ENCODE data around the gene CLCN6.

The CLCN6 gene

GRCh38 chr1:11784993-11785769 is 20.8 kb upstream of the CLCN6 start:
- no peak overlapping the region for H3K4me3 Mint-ChIP-seq
- H3K27me3 Mint-ChIP-seq (ENCODE audit: low read depth), result peaks cover 2% of the 10 kb centered on the region
- DNase-seq (ENCODE audit: low spot score), result peak; percentile 37
- peaks cover under 1% of the 10 kb centered on the region for H3K36me3 Mint-ChIP-seq (ENCODE audit: low read depth)
- H3K4me1 Mint-ChIP-seq (ENCODE audit: low read depth), result no peaks in the 10 kb centered on the region
- H3K27ac Mint-ChIP-seq, result no peak overlapping the region
- H3K9me3 Mint-ChIP-seq, result no peaks in the 10 kb centered on the region

DNA sequence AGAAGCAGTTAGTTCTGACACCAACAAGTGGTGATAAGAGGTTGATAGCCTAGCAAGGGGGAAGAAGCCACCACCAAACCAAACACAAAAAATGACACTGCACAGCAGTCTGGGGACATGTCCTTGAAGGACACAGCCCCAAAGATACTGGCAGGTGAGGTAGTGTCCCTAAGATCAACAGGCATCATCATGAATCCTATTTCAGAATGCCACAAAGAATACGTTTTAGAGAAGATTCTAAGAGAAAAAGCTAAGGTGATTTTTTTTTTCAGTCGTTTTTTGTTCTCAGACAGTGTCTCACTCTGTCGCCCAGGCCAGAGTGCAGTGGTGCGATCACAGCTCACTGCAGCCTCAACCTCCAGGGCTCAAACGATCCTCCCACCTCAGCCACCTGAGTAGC is 19.8 kb upstream of the CLCN6 start:
- DNase-seq (ENCODE audit: low spot score), result no peak
- H3K27ac Mint-ChIP-seq, result no peak overlapping the region
- H3K9me3 Mint-ChIP-seq, result no peaks in the 10 kb centered on the region
- H3K27me3 Mint-ChIP-seq (ENCODE audit: low read depth), result no peaks in the 10 kb centered on the region
- H3K4me3 Mint-ChIP-seq, result no peak overlapping the region
- H3K36me3 Mint-ChIP-seq (ENCODE audit: low read depth), result peaks cover 6% of the 10 kb centered on the region
- no peaks in the 10 kb centered on the region for H3K4me1 Mint-ChIP-seq (ENCODE audit: low read depth)

GRCh38 chr1:11787251-11787803 is 18.7 kb upstream of the CLCN6 start:
- Mint-ChIP-seq H3K4me3 (no peak overlapping the region), H3K36me3 (ENCODE audit: low read depth) (peaks cover 11% of the 10 kb centered on the region), H3K27me3 (ENCODE audit: low read depth) (no peaks in the 10 kb centered on the region)

GRCh38 chr1:11787804-11788436 is 18.1 kb upstream of the CLCN6 start:
- H3K9me3 Mint-ChIP-seq, result no peaks in the 10 kb centered on the region
- H3K4me1 Mint-ChIP-seq (ENCODE audit: low read depth), result no peaks in the 10 kb centered on the region
- no peaks in the 10 kb centered on the region for H3K27me3 Mint-ChIP-seq (ENCODE audit: low read depth)
- no peak overlapping the region for H3K4me3 Mint-ChIP-seq
- H3K27ac Mint-ChIP-seq, result no peak overlapping the region
- no peak for DNase-seq (ENCODE audit: low spot score)
- H3K36me3 Mint-ChIP-seq (ENCODE audit: low read depth), result peaks cover 17% of the 10 kb centered on the region

More at GRCh38 chr1:11787251-11787803, 18.7 kb upstream of the CLCN6 start:
- Mint-ChIP-seq H3K27ac (no peak overlapping the region), H3K9me3 (no peaks in the 10 kb centered on the region), H3K4me1 (ENCODE audit: low read depth) (no peaks in the 10 kb centered on the region)
- DNase-seq (ENCODE audit: low spot score), result no peak

GRCh38 chr1:11788549-11789053 is 17.4 kb upstream of the CLCN6 start:
- Mint-ChIP-seq H3K9me3 (no peaks in the 10 kb centered on the region), H3K4me3 (no peak overlapping the region), H3K27me3 (ENCODE audit: low read depth) (no peaks in the 10 kb centered on the region), H3K36me3 (ENCODE audit: low read depth) (peaks cover 17% of the 10 kb centered on the region), H3K4me1 (ENCODE audit: low read depth) (no peaks in the 10 kb centered on the region), H3K27ac (no peak overlapping the region)
- DNase-seq (ENCODE audit: low spot score), result no peak

- Mint-ChIP-seq H3K36me3 (ENCODE audit: low read depth) (peaks cover 18% of the 10 kb centered on the region), H3K27ac (no peak overlapping the region)
Observed at GRCh38 chr1:11789126-11790067, 16.6 kb upstream of the CLCN6 start.

DNA sequence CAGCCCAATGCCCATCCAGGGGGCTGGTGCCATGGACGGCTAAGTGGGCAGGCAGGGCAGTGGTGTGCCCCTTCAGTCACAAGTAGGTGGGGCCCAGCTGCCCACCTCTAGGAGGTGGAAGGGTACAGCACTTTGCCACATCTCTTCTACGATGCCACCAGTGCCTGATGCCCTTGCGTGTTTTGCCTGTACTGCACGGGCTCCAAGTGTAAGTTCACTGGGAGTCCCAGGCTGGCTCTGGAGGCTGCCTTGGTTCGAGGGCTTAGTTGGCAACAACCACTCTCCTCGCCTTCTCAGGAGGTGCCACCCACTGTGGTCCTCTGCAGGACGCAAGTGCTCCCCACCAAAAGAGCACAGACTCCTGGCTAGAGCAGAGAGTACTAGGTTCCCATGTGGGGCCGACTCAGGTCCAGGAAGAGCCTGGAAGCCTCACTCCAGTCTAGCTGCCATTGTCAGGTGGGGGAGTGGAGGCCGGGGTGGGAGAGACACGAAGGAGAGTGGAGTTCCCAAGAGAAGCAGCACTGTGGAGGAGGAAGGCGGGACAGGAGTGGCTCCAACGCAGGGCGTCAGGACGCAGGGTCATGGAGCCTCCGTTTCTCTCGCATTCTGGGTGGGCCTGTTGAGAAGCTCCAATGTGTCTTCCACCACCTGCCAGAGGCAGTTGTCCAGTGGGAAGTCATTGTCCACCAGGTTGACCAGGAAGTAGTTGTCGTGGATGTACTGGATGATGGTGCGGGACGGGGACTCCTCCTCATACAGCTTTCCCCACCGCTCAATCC is 15.7 kb upstream of the CLCN6 start:
- DNase-seq (ENCODE audit: low spot score), result no peak
- Mint-ChIP-seq H3K4me3 (no peak overlapping the region), H3K27ac (no peak overlapping the region), H3K9me3 (no peaks in the 10 kb centered on the region), H3K27me3 (ENCODE audit: low read depth) (no peaks in the 10 kb centered on the region), H3K36me3 (ENCODE audit: low read depth) (peaks cover 23% of the 10 kb centered on the region), H3K4me1 (ENCODE audit: low read depth) (no peaks in the 10 kb centered on the region)

More at GRCh38 chr1:11789126-11790067, 16.6 kb upstream of the CLCN6 start:
- no peak for DNase-seq (ENCODE audit: low spot score)
- Mint-ChIP-seq H3K4me3 (no peak overlapping the region), H3K27me3 (ENCODE audit: low read depth) (no peaks in the 10 kb centered on the region), H3K4me1 (ENCODE audit: low read depth) (no peaks in the 10 kb centered on the region), H3K9me3 (no peaks in the 10 kb centered on the region)

- H3K36me3 Mint-ChIP-seq (ENCODE audit: low read depth), result peaks cover 31% of the 10 kb centered on the region
- H3K27me3 Mint-ChIP-seq (ENCODE audit: low read depth), result no peaks in the 10 kb centered on the region
- DNase-seq (ENCODE audit: low spot score), result no peak
- no peak overlapping the region for H3K4me3 Mint-ChIP-seq
- peak overlapping the region; percentile 56 for H3K27ac Mint-ChIP-seq
- H3K4me1 Mint-ChIP-seq (ENCODE audit: low read depth), result no peaks in the 10 kb centered on the region
- no peaks in the 10 kb centered on the region for H3K9me3 Mint-ChIP-seq
Observed at GRCh38 chr1:11790880-11791715, 14.9 kb upstream of the CLCN6 start.

GRCh38 chr1:11792106-11792505 is 13.9 kb upstream of the CLCN6 start:
- H3K27ac Mint-ChIP-seq, result no peak overlapping the region
- H3K27me3 Mint-ChIP-seq (ENCODE audit: low read depth), result no peaks in the 10 kb centered on the region
- H3K36me3 Mint-ChIP-seq (ENCODE audit: low read depth), result peaks cover 33% of the 10 kb centered on the region
- no peak for DNase-seq (ENCODE audit: low spot score)
- H3K4me1 Mint-ChIP-seq (ENCODE audit: low read depth), result no peaks in the 10 kb centered on the region
- no peak overlapping the region for H3K4me3 Mint-ChIP-seq
- no peaks in the 10 kb centered on the region for H3K9me3 Mint-ChIP-seq

DNA sequence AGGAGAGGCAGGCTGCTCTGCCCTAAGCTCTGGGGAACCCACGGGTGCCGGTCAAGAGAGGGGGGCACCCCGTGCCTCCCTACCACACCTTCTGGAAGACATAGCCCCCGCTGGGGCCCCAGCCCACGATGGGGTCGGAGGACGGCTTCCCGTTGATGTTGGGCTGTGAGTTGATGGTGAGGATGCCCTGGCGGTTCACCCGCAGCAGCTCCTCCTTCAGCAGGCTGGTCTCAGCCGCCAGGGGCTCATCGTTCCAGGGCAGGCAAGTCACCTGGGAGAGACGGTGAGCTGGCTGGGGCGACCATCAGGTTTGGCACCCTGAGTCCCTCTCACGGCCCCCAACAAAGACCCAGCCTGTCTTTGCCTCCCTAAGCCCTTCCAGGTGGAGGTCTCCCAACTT is 12.2 kb upstream of the CLCN6 start:
- Mint-ChIP-seq H3K4me3 (no peak overlapping the region), H3K27ac (no peak overlapping the region), H3K9me3 (no peaks in the 10 kb centered on the region), H3K4me1 (ENCODE audit: low read depth) (no peaks in the 10 kb centered on the region), H3K27me3 (ENCODE audit: low read depth) (no peaks in the 10 kb centered on the region), H3K36me3 (ENCODE audit: low read depth) (peaks cover 33% of the 10 kb centered on the region)
- no peak for DNase-seq (ENCODE audit: low spot score)

DNA sequence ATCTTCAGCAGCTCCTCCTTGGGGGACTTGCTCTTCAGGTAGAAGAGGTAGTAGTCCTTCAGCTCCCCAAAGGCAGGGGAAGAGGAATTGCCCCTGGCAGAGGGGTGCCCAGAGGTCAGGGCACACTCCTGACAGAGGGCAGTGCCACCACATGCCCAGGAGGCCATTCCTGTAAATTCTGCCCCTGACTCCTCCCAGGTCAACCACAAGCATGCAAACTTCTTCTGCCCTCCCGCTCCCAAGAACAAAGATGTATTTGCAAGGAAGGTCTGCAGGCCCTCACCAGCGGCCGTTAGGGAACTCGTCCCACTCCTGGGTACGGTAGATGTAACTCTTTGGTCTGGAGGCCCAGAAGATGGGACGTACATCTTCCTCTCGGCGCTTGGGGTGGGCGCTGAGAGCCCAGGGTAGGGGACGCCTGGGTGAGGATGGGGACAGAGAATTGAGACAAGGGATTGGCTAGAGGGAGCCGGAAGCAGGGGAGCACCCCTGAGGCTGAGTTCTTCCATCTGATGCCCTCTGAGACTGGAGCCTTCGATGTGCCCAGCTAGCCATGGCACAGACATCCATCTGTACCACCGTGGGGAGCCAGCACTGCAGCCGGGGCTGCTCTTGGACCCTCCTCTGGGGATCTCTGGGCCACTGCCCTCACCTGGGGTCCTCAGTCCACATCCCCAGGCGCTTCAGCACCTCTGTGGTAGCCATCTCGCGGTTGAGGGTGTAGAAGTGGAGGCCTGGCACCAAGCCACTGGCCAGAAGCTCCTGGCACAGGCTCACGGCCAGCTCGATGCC is 11.3 kb upstream of the CLCN6 start:
- Mint-ChIP-seq H3K4me1 (ENCODE audit: low read depth) (no peaks in the 10 kb centered on the region), H3K27me3 (ENCODE audit: low read depth) (no peaks in the 10 kb centered on the region), H3K27ac (no peak overlapping the region), H3K9me3 (no peaks in the 10 kb centered on the region), H3K4me3 (no peak overlapping the region), H3K36me3 (ENCODE audit: low read depth) (peaks cover 35% of the 10 kb centered on the region)
- no peak for DNase-seq (ENCODE audit: low spot score)

All from T-helper 2 cell treated with Interferon-gamma antibody and Interleukin-4, amounts not matched to agents 5 μg/mL and 100 μg/mL, for 36 hours (primary cell).